ENCODE results near the gene KRTAP22-1. TPM values are rescaled to one million over a fixed set of nuclear protein-coding genes. Genes with fewer than 3 reads are reported as not detected.

KRTAP22-1 gene
- not detected in 2 replicates for total RNA-seq (2012; rRNA removed)

DNA sequence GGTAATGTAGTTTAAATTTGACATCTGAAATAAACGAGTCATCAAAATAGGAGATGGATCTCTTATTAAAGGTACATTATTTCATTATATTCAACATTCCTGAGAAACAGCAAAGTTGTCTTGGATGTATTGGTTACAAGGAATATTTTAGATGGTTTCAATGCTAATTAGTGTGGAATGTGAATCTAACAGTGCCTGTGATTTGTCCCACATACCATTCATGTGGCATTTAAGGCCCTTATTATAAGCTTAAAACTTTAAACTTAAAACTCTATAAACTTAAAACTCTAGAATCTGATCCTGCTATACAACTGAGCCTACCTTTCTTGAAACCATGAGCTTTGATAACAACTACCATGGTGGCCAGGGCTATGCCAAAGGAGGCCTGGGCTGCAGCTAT is at the start of gene KRTAP22-1:
Gene KRTAP22-1, plus strand, starts transcription at position 301 of the 400 bp plus-strand sequence.
- no peaks in the 10 kb centered on the region for H3K27me3 ChIP-seq (ENCODE audit: control insufficient read depth, insufficient read depth, low read length)

DNA sequence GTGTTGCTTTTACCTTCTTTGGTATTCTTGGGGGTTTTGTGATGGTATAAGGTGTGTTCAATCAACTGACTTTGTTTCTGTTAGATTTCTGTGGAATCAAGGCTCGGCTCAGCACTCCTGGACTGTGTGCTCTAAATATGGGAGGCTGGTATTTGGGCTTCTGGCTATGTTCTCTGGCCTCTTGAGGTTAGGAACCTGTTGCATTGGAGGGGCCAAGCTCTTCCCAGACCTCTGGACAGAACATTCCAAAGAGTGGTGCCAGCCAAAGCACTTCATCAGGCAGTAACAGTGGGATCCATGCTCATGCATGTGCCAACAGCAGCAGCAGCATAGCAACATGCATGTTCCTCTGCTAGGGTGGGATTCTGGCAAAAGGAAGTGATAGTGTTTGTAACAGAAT is 48.1 kb upstream of the KRTAP22-1 start:
- Histone ChIP-seq H3K36me3 (ENCODE audit: insufficient read depth, low read length) (no peaks in the 10 kb centered on the region), H3K9ac (ENCODE audit: low read depth, low read length) (no peak overlapping the region), H3K4me3 (ENCODE audit: low read length) (no peak overlapping the region), H3K9me3 (replicated peaks; ENCODE audit: low read length) (no peaks in the 10 kb centered on the region), H3K4me1 (ENCODE audit: control insufficient read depth, insufficient read depth, low read length) (no peaks in the 10 kb centered on the region), H3K27me3 (ENCODE audit: control insufficient read depth, insufficient read depth, low read length) (no peaks in the 10 kb centered on the region), H3K4me2 (ENCODE audit: low read length) (no peak overlapping the region)

More for the DNA sequence above, at the start of gene KRTAP22-1:
- no peak within 1 kb of the TSS for H3K4me3 ChIP-seq (ENCODE audit: low read length)
- H3K4me1 ChIP-seq (ENCODE audit: control insufficient read depth, insufficient read depth, low read length) = no peaks in the 10 kb centered on the region
- no peaks in the 10 kb centered on the region for H3K36me3 ChIP-seq (ENCODE audit: insufficient read depth, low read length)
- no peak within 1 kb of the TSS for H3K4me2 ChIP-seq (ENCODE audit: low read length)
- peaks cover 4% of the 10 kb centered on the region for H3K9me3 ChIP-seq (replicated peaks; ENCODE audit: low read length)
- H3K9ac ChIP-seq (ENCODE audit: low read depth, low read length) = no peak within 1 kb of the TSS

DNA sequence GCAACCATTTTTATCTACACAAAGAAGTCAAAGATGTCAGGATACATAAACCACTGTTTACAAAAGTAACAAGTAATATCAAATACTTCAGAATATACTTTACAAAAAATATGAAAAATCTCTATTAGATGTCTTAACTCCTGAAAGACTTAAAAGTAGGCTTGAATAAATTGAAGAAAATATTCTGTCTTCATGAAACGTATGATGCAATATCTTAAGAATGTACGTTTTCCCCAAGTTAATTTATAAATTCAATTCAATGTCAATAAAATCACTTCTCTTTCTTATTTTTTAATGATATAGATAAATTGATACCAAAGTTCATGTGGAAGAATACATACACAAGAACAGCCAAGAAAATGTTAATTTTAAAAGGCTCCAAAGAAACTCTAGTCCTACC is 45.8 kb upstream of the KRTAP22-1 start:
- Histone ChIP-seq H3K9ac (ENCODE audit: low read depth, low read length) (no peak overlapping the region), H3K4me1 (ENCODE audit: control insufficient read depth, insufficient read depth, low read length) (no peaks in the 10 kb centered on the region), H3K36me3 (ENCODE audit: insufficient read depth, low read length) (no peaks in the 10 kb centered on the region), H3K27me3 (ENCODE audit: control insufficient read depth, insufficient read depth, low read length) (no peaks in the 10 kb centered on the region), H3K4me2 (ENCODE audit: low read length) (no peak overlapping the region), H3K9me3 (replicated peaks; ENCODE audit: low read length) (peaks cover 5% of the 10 kb centered on the region), H3K4me3 (ENCODE audit: low read length) (no peak overlapping the region)

DNA sequence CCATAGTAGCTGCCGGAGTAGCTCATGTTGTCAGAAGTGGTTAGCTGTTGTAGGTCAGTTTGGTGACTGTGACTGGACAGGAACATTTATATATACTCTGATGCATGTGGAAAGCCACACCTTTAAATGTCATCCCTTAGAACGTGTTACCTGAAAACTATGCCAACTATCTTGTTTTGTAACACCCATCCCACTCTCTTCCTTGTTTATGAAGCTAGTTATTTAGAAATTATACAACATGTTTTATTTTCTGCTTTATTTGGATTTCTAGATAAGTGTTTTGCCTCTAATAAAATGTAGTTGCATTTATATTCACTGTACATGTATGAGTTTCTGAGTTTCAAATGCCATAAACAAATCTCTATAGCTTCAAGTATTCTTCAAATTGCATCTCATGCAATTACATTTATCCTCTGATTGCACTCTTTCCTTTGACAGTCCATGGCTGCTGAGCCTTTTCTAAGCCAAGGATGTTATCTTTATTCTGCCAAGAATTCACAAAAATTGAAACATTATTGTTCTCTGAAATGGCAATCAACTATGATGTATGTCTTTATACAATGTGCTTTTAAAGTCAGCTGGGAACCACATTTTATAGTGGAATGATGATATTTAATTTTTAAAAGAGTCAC is 39.5 kb upstream of the KRTAP22-1 start, which contains the start of gene KRTAP19-7:
Gene KRTAP19-7, minus strand, starts transcription at position 51 of the 632 bp plus-strand sequence. Its CDS starts 25 bp downstream, at position 26.
- H3K4me1 ChIP-seq (ENCODE audit: control insufficient read depth, insufficient read depth, low read length) = no peaks in the 10 kb centered on the region
- no peak within 1 kb of the TSS for H3K4me3 ChIP-seq (ENCODE audit: low read length)
- H3K4me2 ChIP-seq (ENCODE audit: low read length) = no peak within 1 kb of the TSS
- no peaks in the 10 kb centered on the region for H3K27me3 ChIP-seq (ENCODE audit: control insufficient read depth, insufficient read depth, low read length)
- no peaks in the 10 kb centered on the region for H3K36me3 ChIP-seq (ENCODE audit: insufficient read depth, low read length)
- H3K9me3 ChIP-seq (replicated peaks; ENCODE audit: low read length) = peaks cover 8% of the 10 kb centered on the region
- H3K9ac ChIP-seq (ENCODE audit: low read depth, low read length) = no peak within 1 kb of the TSS

DNA sequence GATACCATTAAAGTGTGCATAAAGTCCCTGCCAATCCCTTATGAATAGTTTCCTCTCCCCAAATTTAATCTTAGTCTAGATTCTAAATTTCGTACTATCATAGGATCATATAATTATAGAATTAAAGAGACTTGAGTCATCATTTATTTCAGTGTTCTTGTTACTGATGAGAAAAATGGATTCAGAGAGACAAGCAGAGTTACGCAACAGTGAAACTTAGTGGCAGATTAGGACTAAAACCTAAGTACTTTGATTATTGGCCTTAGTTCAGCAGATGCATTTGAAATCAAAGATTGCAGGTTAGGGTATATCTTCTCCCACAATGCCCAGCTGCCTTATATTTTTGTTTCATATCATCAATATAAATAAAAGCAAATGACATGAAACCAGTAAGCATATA is 38.9 kb upstream of the KRTAP22-1 start:
- Histone ChIP-seq H3K9me3 (replicated peaks; ENCODE audit: low read length) (peaks cover 8% of the 10 kb centered on the region), H3K36me3 (ENCODE audit: insufficient read depth, low read length) (no peaks in the 10 kb centered on the region), H3K27me3 (ENCODE audit: control insufficient read depth, insufficient read depth, low read length) (no peaks in the 10 kb centered on the region)

DNA sequence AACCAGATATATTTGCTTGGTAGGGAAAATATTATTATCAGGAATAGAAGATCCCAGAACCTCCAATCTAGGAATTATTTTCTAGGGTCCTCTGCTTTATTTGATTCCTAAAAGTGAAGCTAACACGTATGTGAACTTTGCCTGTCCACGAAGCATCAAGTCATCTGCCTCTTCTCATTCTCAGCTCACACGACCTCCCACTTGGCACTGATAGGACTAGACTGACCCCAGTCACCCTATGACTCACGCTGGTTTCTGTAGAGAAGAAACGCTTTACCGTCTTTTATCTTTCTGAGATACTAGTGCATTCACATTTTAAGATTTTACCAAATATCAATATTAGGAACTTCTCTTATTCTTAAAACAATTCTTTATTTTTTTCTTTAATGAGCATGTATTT is 37.8 kb upstream of the KRTAP22-1 start:
- Histone ChIP-seq H3K4me3 (ENCODE audit: low read length) (no peak overlapping the region), H3K9me3 (replicated peaks; ENCODE audit: low read length) (peaks cover 8% of the 10 kb centered on the region), H3K27me3 (ENCODE audit: control insufficient read depth, insufficient read depth, low read length) (no peaks in the 10 kb centered on the region), H3K36me3 (ENCODE audit: insufficient read depth, low read length) (no peaks in the 10 kb centered on the region), H3K9ac (ENCODE audit: low read depth, low read length) (no peak overlapping the region), H3K4me1 (ENCODE audit: control insufficient read depth, insufficient read depth, low read length) (no peaks in the 10 kb centered on the region), H3K4me2 (ENCODE audit: low read length) (no peak overlapping the region)

More for the DNA sequence above, 38.9 kb upstream of the KRTAP22-1 start:
- Histone ChIP-seq H3K9ac (ENCODE audit: low read depth, low read length) (no peak overlapping the region), H3K4me2 (ENCODE audit: low read length) (no peak overlapping the region), H3K4me1 (ENCODE audit: control insufficient read depth, insufficient read depth, low read length) (no peaks in the 10 kb centered on the region), H3K4me3 (ENCODE audit: low read length) (no peak overlapping the region)

DNA sequence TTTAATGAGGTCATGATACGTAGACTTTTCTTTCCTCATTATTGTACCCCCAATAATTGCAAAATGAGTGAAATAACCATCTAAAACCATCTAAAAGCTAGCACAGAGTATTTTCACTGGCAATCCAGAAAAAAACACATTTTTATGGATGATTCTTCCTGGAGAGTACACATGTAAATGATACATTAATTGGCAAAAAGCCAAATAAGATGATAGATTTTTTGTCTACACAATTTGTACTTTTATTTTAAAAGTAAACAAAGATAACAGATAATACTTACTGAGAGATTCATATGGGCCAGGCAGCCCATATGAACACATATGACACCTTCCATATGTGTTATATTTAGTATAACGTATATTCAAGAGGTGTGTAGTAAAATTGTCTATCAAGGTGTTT is 37.3 kb upstream of the KRTAP22-1 start:
- Histone ChIP-seq H3K27me3 (ENCODE audit: control insufficient read depth, insufficient read depth, low read length) (no peaks in the 10 kb centered on the region), H3K36me3 (ENCODE audit: insufficient read depth, low read length) (no peaks in the 10 kb centered on the region), H3K4me1 (ENCODE audit: control insufficient read depth, insufficient read depth, low read length) (no peaks in the 10 kb centered on the region), H3K9ac (ENCODE audit: low read depth, low read length) (no peak overlapping the region), H3K9me3 (replicated peaks; ENCODE audit: low read length) (peaks cover 9% of the 10 kb centered on the region), H3K4me2 (ENCODE audit: low read length) (no peak overlapping the region), H3K4me3 (ENCODE audit: low read length) (no peak overlapping the region)

DNA sequence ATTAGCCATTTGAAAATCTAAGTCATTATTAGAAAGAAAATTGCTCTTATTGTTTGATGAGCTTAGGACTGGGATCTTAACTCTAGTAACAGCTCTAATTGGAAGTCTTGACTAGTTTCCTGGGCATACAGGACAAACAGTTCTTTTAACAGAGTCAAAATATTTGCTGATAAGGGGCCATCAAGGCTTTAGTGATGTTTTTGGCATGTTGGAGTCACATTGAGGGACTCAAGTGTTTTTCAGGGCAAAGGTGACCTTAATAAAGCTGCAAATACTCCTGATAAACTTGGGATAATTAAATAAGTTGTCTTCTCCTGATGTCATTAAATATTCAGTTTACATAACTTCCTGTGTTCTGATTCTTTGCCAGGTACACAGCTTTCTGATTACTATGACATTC is 33.3 kb upstream of the KRTAP22-1 start:
- no peak overlapping the region for H3K4me3 ChIP-seq (ENCODE audit: low read length)
- no peaks in the 10 kb centered on the region for H3K4me1 ChIP-seq (ENCODE audit: control insufficient read depth, insufficient read depth, low read length)
- no peak overlapping the region for H3K9ac ChIP-seq (ENCODE audit: low read depth, low read length)
- H3K4me2 ChIP-seq (ENCODE audit: low read length) = no peak overlapping the region
- H3K36me3 ChIP-seq (ENCODE audit: insufficient read depth, low read length) = no peaks in the 10 kb centered on the region
- H3K27me3 ChIP-seq (ENCODE audit: control insufficient read depth, insufficient read depth, low read length) = no peaks in the 10 kb centered on the region
- peaks cover 16% of the 10 kb centered on the region for H3K9me3 ChIP-seq (replicated peaks; ENCODE audit: low read length)

DNA sequence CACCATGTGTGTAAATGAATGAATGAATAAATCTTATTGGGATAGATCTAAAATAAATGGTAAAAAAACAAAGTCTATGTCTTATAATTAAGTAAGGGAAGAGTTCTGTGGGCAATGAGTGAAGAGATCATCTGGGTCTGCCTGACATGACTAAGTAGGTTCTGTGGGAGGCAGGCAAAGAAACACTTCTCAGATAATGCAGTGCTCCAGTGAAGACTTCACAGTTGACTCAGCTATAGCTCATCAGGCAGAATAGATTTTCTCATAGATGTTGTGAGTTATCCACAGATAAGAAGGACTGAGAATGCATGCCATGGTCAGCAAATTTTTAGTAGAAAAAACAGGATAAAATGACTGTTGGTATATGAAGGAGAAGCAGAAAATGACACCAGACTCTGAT is 23.1 kb upstream of the KRTAP22-1 start:
- Histone ChIP-seq H3K9me3 (replicated peaks; ENCODE audit: low read length) (peaks cover 4% of the 10 kb centered on the region), H3K27me3 (ENCODE audit: control insufficient read depth, insufficient read depth, low read length) (no peaks in the 10 kb centered on the region), H3K9ac (ENCODE audit: low read depth, low read length) (no peak overlapping the region), H3K4me2 (ENCODE audit: low read length) (no peak overlapping the region), H3K4me3 (ENCODE audit: low read length) (no peak overlapping the region), H3K4me1 (ENCODE audit: control insufficient read depth, insufficient read depth, low read length) (no peaks in the 10 kb centered on the region), H3K36me3 (ENCODE audit: insufficient read depth, low read length) (no peaks in the 10 kb centered on the region)

DNA sequence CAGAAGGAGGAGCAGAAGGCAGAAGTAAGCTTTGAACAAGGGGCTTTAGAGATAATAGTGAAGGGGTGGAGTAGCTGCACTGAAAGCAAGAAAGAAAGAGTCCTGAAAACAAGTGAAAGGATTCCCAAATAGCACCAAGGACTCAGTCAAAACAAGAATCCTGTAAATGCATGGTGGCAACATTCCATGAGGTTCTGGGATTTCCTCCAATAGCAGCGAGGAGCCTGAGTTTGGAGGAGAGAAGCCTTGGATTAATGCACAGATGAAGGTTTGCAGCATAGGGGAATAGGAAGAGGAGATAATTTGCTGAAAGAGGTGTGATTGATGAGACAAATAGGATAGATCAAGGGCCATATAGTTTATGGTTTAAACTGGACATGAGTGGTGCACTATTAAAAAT is 21.5 kb upstream of the KRTAP22-1 start:
- no peaks in the 10 kb centered on the region for H3K36me3 ChIP-seq (ENCODE audit: insufficient read depth, low read length)
- no peak overlapping the region for H3K4me2 ChIP-seq (ENCODE audit: low read length)
- H3K9me3 ChIP-seq (replicated peaks; ENCODE audit: low read length) = peaks cover 6% of the 10 kb centered on the region
- H3K9ac ChIP-seq (ENCODE audit: low read depth, low read length) = no peak overlapping the region
- H3K4me1 ChIP-seq (ENCODE audit: control insufficient read depth, insufficient read depth, low read length) = no peaks in the 10 kb centered on the region
- no peak overlapping the region for H3K4me3 ChIP-seq (ENCODE audit: low read length)
- H3K27me3 ChIP-seq (ENCODE audit: control insufficient read depth, insufficient read depth, low read length) = no peaks in the 10 kb centered on the region

DNA sequence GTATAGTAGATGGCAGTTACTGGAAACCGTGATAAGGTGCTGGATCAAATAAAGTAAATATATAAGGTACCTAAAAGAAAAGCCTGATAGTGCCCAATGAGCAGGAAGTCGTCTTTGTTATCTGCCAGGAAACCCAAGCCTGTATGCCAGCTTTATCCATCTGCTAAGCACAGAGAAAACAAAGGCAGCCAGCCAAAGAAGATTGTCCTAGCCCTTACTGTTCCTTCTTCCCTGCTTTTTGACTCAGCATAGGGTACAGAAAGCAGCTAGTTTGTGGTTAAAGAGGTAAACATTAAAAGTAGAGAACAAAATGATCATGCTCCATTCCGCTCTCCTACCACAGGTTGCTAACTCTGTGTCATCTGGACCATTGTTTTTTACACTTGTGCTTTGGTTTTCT is 20.8 kb upstream of the KRTAP22-1 start:
- H3K4me2 ChIP-seq (ENCODE audit: low read length) = no peak overlapping the region
- H3K36me3 ChIP-seq (ENCODE audit: insufficient read depth, low read length) = no peaks in the 10 kb centered on the region
- H3K4me1 ChIP-seq (ENCODE audit: control insufficient read depth, insufficient read depth, low read length) = no peaks in the 10 kb centered on the region
- no peaks in the 10 kb centered on the region for H3K27me3 ChIP-seq (ENCODE audit: control insufficient read depth, insufficient read depth, low read length)
- peaks cover 11% of the 10 kb centered on the region for H3K9me3 ChIP-seq (replicated peaks; ENCODE audit: low read length)
- H3K4me3 ChIP-seq (ENCODE audit: low read length) = no peak overlapping the region
- H3K9ac ChIP-seq (ENCODE audit: low read depth, low read length) = no peak overlapping the region

DNA sequence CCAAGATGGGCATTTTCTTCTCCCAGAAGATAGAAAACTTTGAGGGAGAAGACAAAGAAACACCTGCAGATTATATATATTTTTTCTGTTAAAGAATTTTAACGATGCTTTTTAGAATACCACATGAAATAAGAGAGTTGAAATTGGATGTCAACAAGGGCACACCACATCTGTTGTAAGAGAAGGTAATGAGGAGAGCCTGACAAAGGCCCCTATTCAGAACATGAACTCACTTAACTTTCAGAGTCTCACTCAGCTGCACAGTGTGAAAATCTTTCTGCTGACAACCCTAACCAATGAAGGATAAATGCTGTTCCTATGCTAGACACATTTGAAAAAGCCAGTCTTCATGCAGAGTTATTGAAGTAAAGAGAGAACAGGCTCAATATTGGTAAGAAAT is 18.0 kb upstream of the KRTAP22-1 start:
- Histone ChIP-seq H3K27me3 (ENCODE audit: control insufficient read depth, insufficient read depth, low read length) (no peaks in the 10 kb centered on the region), H3K9ac (ENCODE audit: low read depth, low read length) (no peak overlapping the region)

More for the DNA sequence above, 18.0 kb upstream of the KRTAP22-1 start:
- Histone ChIP-seq H3K9me3 (replicated peaks; ENCODE audit: low read length) (peaks cover 11% of the 10 kb centered on the region), H3K4me1 (ENCODE audit: control insufficient read depth, insufficient read depth, low read length) (no peaks in the 10 kb centered on the region), H3K4me3 (ENCODE audit: low read length) (no peak overlapping the region), H3K36me3 (ENCODE audit: insufficient read depth, low read length) (no peaks in the 10 kb centered on the region), H3K4me2 (ENCODE audit: low read length) (no peak overlapping the region)
